DMS53 treated with DMSO at 0.1 percent for 48 hours (cell line): Measurements from ENCODE around the gene COL5A2.

Source experiments
- DNase-seq: peaks from one replicate; lab custom pipeline; 2025; ENCODE audit not compliant: unreplicated experiment; lab: John Stamatoyannopoulos, UW

Gene COL5A2

GRCh38 chr2:189010536-189010935, 169.0 kb downstream of the COL5A2 start:
- no peak for DNase-seq

- DNase-seq = no peak
Measured at GRCh38 chr2:189008555-189009262, 170.9 kb downstream of the COL5A2 start.

- DNase-seq = no peak
Measured at GRCh38 chr2:189002079-189002478, 177.5 kb downstream of the COL5A2 start.

GRCh38 chr2:189000221-189000620, 179.3 kb downstream of the COL5A2 start:
- DNase-seq = no peak

- no peak for DNase-seq
Measured at GRCh38 chr2:188997263-188997662, 182.3 kb downstream of the COL5A2 start.

- no peak for DNase-seq
Measured at GRCh38 chr2:188993247-188993646, 186.3 kb downstream of the COL5A2 start.

GRCh38 chr2:188986839-188987238, 192.7 kb downstream of the COL5A2 start:
- DNase-seq = no peak

- DNase-seq = no peak
Measured at GRCh38 chr2:188984680-188985079, 194.9 kb downstream of the COL5A2 start.

- no peak for DNase-seq
Measured at GRCh38 chr2:188984065-188984491, 195.5 kb downstream of the COL5A2 start.

GRCh38 chr2:188983427-188984064, 196.0 kb downstream of the COL5A2 start:
- DNase-seq = no peak
